ENCODE measurements around the gene CPXM1.
"Not testable (repeated sequence)": the region's sequence is repeated elsewhere in the genome, so short reads cannot be mapped to it uniquely, and the experiment has no call there.

Gene CPXM1

GRCh38 chr20:2820896-2821869 is 20.8 kb upstream of the CPXM1 start:
- no peak for DNase-seq

- no peak for DNase-seq
Observed at GRCh38 chr20:2820084-2820895, 19.9 kb upstream of the CPXM1 start.

GRCh38 chr20:2817891-2818595 is 17.6 kb upstream of the CPXM1 start:
- no peak for DNase-seq

GRCh38 chr20:2817341-2817726 is 16.9 kb upstream of the CPXM1 start:
- DNase-seq, result no peak

GRCh38 chr20:2816583-2817340 is 16.3 kb upstream of the CPXM1 start:
- DNase-seq, result no peak

GRCh38 chr20:2816030-2816582 is 15.7 kb upstream of the CPXM1 start, which contains the start of gene TMEM239:
Gene TMEM239, plus strand, starts transcription at chr20:2816364. Its CDS starts 191 bp downstream, at chr20:2816555.
- no peak for DNase-seq

GRCh38 chr20:2815242-2815900 is 14.9 kb upstream of the CPXM1 start:
- DNase-seq, result no peak

- DNase-seq, result no peak
Observed at GRCh38 chr20:2814587-2815051, 14.2 kb upstream of the CPXM1 start, which contains the start of gene C20orf141. Gene C20orf141, plus strand, starts transcription at chr20:2814987. Its CDS starts 198 bp downstream, at chr20:2815185.

- no peak for DNase-seq
Observed at GRCh38 chr20:2814076-2814475, 13.6 kb upstream of the CPXM1 start.

- no peak for DNase-seq
Observed at GRCh38 chr20:2812189-2812588, 11.8 kb upstream of the CPXM1 start.

GRCh38 chr20:2809690-2810089 is 9.3 kb upstream of the CPXM1 start:
- DNase-seq, result no peak

- not testable (repeated sequence) for DNase-seq
Observed at GRCh38 chr20:2807929-2808328, 7.5 kb upstream of the CPXM1 start.

GRCh38 chr20:2807019-2807418 is 6.6 kb upstream of the CPXM1 start:
- DNase-seq, result no peak

- DNase-seq, result no peak
Observed at GRCh38 chr20:2806351-2806701, 5.9 kb upstream of the CPXM1 start.

- no peak for DNase-seq
Observed at GRCh38 chr20:2805689-2806350, 5.4 kb upstream of the CPXM1 start.

GRCh38 chr20:2804852-2805688 is 4.6 kb upstream of the CPXM1 start:
- no peak for DNase-seq

- no peak for DNase-seq
Observed at GRCh38 chr20:2804041-2804828, 3.8 kb upstream of the CPXM1 start.

- DNase-seq, result peak; percentile 4
Observed at GRCh38 chr20:2801286-2801728, 880 bp upstream of the CPXM1 start.

Measured in NCI-H2029 treated with DMSO at 0.1 percent for 48 hours (cell line).